Nephron progenitor cell (in vitro differentiated cells): Measurements from ENCODE around the gene PVR.
"Not testable (repeated sequence)": the region's sequence is repeated elsewhere in the genome, so short reads cannot be mapped to it uniquely, and the experiment has no call there.

Experiments used
- DNase-seq: peaks from one replicate; pipeline ENCODE4 v3.0.0; 2021
- H3K27ac Mint-ChIP-seq: 2 replicates; pipeline ENCODE4 v1.8.0; 2021; ENCODE audit warnings: mild to moderate bottlenecking, moderate library complexity, mixed read lengths
- H3K27me3 Mint-ChIP-seq: 2 replicates; pipeline ENCODE4 v1.8.0; 2021; ENCODE audit warnings: mild to moderate bottlenecking, low read depth, mixed read lengths; ENCODE audit not compliant: poor library complexity
- H3K36me3 Mint-ChIP-seq: 2 replicates; pipeline ENCODE4 v1.8.0; 2021; ENCODE audit warnings: low read depth, mixed read lengths
- H3K4me1 Mint-ChIP-seq: 2 replicates; pipeline ENCODE4 v1.8.0; 2021; ENCODE audit warnings: mixed read lengths
- H3K4me3 Mint-ChIP-seq: 2 replicates; pipeline ENCODE4 v1.8.0; 2021; ENCODE audit warnings: mild to moderate bottlenecking, moderate library complexity, mixed read lengths
- H3K9me3 Mint-ChIP-seq: 2 replicates; pipeline ENCODE4 v1.8.0; 2021; ENCODE audit warnings: mild to moderate bottlenecking, moderate library complexity, mixed read lengths
- TF ChIP-seq, protein P1 (sequence below): fragments of 200-600 bp; sonication (generic); IDR thresholded peaks from 2 replicates; pipeline ENCODE4 v1.5.0; 2021; ENCODE audit warnings: antibody characterized with exemption

Gene PVR

DNA sequence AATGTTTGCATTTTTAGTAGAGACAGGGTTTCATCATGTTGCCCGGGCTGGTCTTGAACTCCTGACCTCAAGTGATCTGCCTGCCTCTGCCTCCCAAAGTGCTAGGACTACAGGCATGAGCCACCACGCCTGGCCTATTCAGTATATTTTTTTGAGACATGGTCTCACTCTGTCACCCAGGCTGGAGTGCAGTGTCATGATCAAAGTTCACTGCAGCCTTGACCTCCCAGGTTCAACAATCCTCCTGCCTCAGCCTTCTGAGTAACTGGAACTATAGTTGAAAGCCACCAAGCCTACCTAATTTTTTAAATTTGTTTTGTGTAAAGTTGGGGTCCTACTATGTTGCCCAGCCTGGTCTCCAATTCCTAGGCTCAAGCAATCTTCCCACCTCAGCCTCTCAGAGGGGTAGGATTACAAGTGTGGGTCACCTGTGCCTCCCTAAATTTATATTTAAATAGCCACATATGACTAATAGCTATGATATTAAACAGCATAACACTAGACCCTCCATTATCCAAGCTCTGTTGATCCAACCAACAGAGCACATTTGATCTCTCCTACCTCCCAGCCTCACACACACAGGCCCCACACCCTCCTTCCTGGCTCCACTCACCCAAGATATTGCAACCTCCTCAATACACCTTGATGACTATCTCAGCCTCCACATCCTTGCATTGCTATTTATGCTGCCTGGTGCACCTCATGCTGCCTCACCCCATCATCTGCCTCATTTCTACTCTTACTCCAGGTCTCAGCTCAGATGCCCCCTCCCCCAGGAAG is 25.5 kb downstream of the PVR start:
- Mint-ChIP-seq H3K9me3 (no peaks in the 10 kb centered on the region), H3K4me3 (no peak overlapping the region), H3K27me3 (peaks cover 3% of the 10 kb centered on the region), H3K36me3 (no peaks in the 10 kb centered on the region), H3K27ac (no peak overlapping the region), H3K4me1 (no peaks in the 10 kb centered on the region)
- TF ChIP-seq, protein P1, sequence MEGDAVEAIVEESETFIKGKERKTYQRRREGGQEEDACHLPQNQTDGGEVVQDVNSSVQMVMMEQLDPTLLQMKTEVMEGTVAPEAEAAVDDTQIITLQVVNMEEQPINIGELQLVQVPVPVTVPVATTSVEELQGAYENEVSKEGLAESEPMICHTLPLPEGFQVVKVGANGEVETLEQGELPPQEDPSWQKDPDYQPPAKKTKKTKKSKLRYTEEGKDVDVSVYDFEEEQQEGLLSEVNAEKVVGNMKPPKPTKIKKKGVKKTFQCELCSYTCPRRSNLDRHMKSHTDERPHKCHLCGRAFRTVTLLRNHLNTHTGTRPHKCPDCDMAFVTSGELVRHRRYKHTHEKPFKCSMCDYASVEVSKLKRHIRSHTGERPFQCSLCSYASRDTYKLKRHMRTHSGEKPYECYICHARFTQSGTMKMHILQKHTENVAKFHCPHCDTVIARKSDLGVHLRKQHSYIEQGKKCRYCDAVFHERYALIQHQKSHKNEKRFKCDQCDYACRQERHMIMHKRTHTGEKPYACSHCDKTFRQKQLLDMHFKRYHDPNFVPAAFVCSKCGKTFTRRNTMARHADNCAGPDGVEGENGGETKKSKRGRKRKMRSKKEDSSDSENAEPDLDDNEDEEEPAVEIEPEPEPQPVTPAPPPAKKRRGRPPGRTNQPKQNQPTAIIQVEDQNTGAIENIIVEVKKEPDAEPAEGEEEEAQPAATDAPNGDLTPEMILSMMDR: no peak
- DNase-seq: no peak

DNA sequence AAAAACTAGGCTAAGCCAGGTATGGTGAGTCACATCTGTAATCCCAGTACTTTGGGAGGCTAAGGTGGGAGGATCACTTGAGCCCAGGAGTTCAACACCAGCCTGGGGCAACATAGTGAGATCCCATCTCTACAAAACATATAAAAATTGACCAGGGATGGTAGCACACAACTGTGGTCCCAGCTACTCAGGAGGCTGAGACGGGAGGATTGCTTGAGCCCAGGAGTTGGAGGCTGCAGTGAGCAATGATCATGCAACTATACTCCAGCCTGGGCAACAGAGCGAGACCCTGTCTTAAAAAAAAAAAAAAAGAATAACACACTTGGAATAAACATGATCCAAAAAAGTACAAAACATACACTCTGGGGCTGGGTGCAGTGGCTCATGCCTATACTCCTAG is 26.3 kb downstream of the PVR start:
- H3K27ac Mint-ChIP-seq: not testable (repeated sequence)

DNA sequence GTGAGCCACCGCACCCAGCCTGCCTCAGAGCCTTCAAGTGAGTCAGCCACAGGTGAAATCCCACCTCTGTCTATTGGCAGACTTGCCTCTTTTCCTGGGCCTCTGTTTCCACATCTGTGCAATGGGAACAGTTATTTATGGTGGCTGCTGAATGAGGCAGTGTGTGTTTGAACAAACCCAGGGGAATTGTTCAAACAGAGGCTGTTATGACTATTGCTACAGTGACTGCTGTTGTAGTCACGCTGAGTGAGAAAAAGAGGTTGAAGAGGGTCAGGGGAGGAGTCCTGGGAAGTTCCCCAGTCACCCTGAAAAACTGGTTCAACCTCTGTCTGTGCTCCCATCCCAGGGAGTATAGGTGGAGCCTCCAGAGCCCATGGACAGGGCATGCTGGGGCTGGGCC is 27.7 kb downstream of the PVR start, which contains the start of gene CEACAM19:
CEACAM19 (plus strand) TSS at position 83 of the 400 bp plus-strand sequence. CDS start 450 bp downstream, outside the sequence.
- peaks cover 10% of the 10 kb centered on the region for H3K4me1 Mint-ChIP-seq
- no peak for DNase-seq
- H3K27ac Mint-ChIP-seq: no peak within 1 kb of the TSS
- no peaks in the 10 kb centered on the region for H3K9me3 Mint-ChIP-seq
- peaks cover 3% of the 10 kb centered on the region for H3K27me3 Mint-ChIP-seq
- H3K4me3 Mint-ChIP-seq: no peak within 1 kb of the TSS
- TF ChIP-seq, protein P1: no peak
- no peaks in the 10 kb centered on the region for H3K36me3 Mint-ChIP-seq

More for the DNA sequence above, 26.3 kb downstream of the PVR start:
- H3K4me1 Mint-ChIP-seq, H3K9me3 Mint-ChIP-seq, DNase-seq, H3K36me3 Mint-ChIP-seq, H3K27me3 Mint-ChIP-seq, H3K4me3 Mint-ChIP-seq: not testable (repeated sequence)

DNA sequence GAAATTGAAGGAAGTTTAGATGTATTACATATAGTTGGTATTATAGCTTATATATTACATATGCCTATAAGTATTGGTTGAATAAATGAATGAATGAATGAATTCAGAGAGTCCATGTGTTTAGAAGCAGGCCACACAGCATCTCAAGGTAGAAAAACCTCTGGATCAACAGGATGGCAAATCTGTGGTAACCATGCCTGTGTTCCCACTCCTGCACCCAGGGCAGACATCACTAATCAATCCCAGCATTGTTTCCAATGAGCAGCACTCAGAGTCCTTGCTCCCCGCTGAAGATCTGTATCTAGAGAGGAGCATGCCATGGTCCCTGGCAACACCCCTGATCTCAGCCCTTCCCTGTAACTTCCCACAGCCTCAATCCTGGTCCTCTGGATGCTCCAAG is 28.5 kb downstream of the PVR start:
- Mint-ChIP-seq H3K27me3 (peaks cover 3% of the 10 kb centered on the region), H3K4me3 (no peak overlapping the region), H3K9me3 (no peaks in the 10 kb centered on the region), H3K36me3 (no peaks in the 10 kb centered on the region), H3K4me1 (peaks cover 14% of the 10 kb centered on the region), H3K27ac (no peak overlapping the region)
- TF ChIP-seq, protein P1: no peak
- no peak for DNase-seq

DNA sequence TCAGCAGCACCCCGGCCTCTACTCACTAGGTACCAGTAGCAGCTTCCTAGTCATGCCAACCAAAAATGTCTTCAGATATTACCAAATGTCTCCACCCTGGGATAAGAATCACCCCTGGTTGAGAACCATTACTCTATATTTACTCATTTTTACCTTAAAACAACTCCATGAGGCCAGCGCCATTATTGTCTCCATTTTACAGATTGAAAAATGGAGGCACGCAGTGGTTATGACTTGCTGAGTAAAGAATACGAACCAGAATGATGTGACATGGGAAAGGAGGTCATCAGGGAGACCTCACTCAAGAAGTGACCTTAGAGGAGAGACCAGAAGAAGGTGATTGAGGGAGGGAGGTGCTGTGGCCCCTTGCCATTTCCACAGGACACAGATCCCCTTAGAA is 29.8 kb downstream of the PVR start:
- TF ChIP-seq, protein P1: no peak

DNA sequence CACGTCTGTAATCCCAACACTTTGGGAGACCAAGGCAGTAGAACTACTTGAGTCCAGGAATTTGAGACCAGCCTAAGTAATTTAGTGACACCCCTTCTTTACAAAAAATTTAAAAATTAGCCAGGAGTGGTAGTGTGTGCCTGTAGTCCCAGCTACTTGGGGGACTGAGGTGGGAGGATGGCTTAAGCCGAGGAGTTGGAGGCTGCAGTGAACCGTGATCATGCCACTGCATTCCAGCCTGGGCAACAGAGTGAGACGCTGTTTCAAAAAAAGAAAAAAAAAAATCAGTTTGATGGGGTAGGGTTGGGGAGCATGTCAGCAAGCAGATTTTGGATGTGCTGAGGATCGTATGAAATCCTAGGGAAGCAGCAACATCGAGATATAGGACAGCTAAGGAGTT is 31.8 kb downstream of the PVR start:
- H3K36me3 Mint-ChIP-seq: no peaks in the 10 kb centered on the region
- H3K4me3 Mint-ChIP-seq: no peak overlapping the region
- H3K27me3 Mint-ChIP-seq: peaks cover 6% of the 10 kb centered on the region
- H3K27ac Mint-ChIP-seq: no peak overlapping the region
- H3K9me3 Mint-ChIP-seq: no peaks in the 10 kb centered on the region
- DNase-seq: no peak
- H3K4me1 Mint-ChIP-seq: peaks cover 16% of the 10 kb centered on the region
- TF ChIP-seq, protein P1: no peak

More for the DNA sequence above, 29.8 kb downstream of the PVR start:
- peaks cover 16% of the 10 kb centered on the region for H3K4me1 Mint-ChIP-seq
- H3K4me3 Mint-ChIP-seq: no peak overlapping the region
- H3K9me3 Mint-ChIP-seq: no peaks in the 10 kb centered on the region
- peaks cover 5% of the 10 kb centered on the region for H3K27me3 Mint-ChIP-seq
- H3K27ac Mint-ChIP-seq: no peak overlapping the region
- no peaks in the 10 kb centered on the region for H3K36me3 Mint-ChIP-seq
- DNase-seq: no peak
